ENCODE measurements around the gene CLTC. TPM values are rescaled to one million over a fixed set of nuclear protein-coding genes. Genes with fewer than 3 reads are reported as not detected.

The CLTC gene
- total and polyA plus RNA-seq, 2 experiments from 2014 or later: 107 to 344 TPM

GRCh38 chr17:59627274-59627673 is 7.6 kb downstream of the CLTC start:
- Histone ChIP-seq H3K36me3 (ENCODE audit: insufficient read depth) (no peaks in the 10 kb centered on the region), H3K4me3 (no peak overlapping the region), H3K27me3 (ENCODE audit: insufficient read depth) (no peaks in the 10 kb centered on the region), H3K4me2 (no peak overlapping the region), H3K9me2 (ENCODE audit: insufficient read depth) (no peaks in the 10 kb centered on the region), H3K79me2 (replicated peaks; ENCODE audit: insufficient read depth) (peaks cover 100% of the 10 kb centered on the region), H2AFZ (no peak overlapping the region), H4K20me1 (replicated peaks; ENCODE audit: insufficient read depth) (peaks cover 84% of the 10 kb centered on the region), H3K27ac (ENCODE audit: low read depth) (no peak overlapping the region), H3F3A (replicated peaks; ENCODE audit: low read depth) (no peaks in the 10 kb centered on the region), H3K4me1 (ENCODE audit: insufficient read depth) (peaks cover 8% of the 10 kb centered on the region; the same call in 1 of the 2 replicates)
- H3K4me3 Mint-ChIP-seq: no peak overlapping the region
- TF ChIP-seq ZNF331 (CRISPR knock-in tag; IDR thresholded peaks at IDR 0.05; ENCODE audit: low read depth) (no peak), EZH2 (IDR thresholded peaks at IDR 0.05; ENCODE audit: low read depth, unreplicated experiment) (no peak), CTCF (conservative IDR thresholded peaks at IDR 0.05; ENCODE audit: low read depth in 2 of 2) (no peak), JUNB (IDR thresholded peaks at IDR 0.05; ENCODE audit: unreplicated experiment) (no peak)
- H3K27ac Mint-ChIP-seq: no peak overlapping the region
- H3K9me3 Mint-ChIP-seq: no peaks in the 10 kb centered on the region
- peaks cover 2% of the 10 kb centered on the region for H3K27me3 Mint-ChIP-seq (ENCODE audit: insufficient read depth, low read depth, poor library complexity)
- ATAC-seq: no peak
- no peak for DNase-seq (ENCODE audit: low spot score)
- peaks cover 16% of the 10 kb centered on the region for H3K4me1 Mint-ChIP-seq
- H3K36me3 Mint-ChIP-seq (ENCODE audit: low read depth): peaks cover 26% of the 10 kb centered on the region; the same call in 2 of the 3 replicates

DNA sequence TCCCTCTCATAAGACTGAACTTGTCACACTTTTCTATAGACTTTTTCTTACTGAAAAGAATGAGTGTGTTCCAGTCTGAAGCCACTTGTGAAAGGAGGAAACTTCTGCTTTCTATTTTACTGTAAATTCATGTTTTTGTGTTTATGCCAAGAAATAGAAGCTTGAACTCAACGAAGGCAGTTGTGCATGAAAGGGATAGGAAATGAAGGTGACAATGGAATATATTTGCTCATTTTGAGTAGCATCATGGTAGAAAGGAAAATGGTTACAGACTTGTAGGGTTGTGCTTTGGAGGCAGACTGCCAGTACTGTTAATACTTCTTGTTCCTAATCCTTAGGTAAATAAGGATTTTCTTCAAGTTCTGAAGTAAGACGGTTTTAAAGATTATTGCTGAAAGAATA is 8.1 kb downstream of the CLTC start:
- Mint-ChIP-seq H3K27ac (no peak overlapping the region), H3K9me3 (no peaks in the 10 kb centered on the region), H3K4me3 (no peak overlapping the region), H3K4me1 (peaks cover 15% of the 10 kb centered on the region), H3K36me3 (ENCODE audit: low read depth) (peaks cover 26% of the 10 kb centered on the region; the same call in 2 of the 3 replicates), H3K27me3 (ENCODE audit: insufficient read depth, low read depth, poor library complexity) (no peaks in the 10 kb centered on the region)
- H3K4me3 ChIP-seq: no peak overlapping the region
- H3K27me3 ChIP-seq (ENCODE audit: insufficient read depth): no peaks in the 10 kb centered on the region
- 0 out of 2 replicates have a peak, but pooled peaks cover 4% of the 10 kb centered on the region for H3K4me1 ChIP-seq (ENCODE audit: insufficient read depth)
- no peak overlapping the region for H2AFZ ChIP-seq
- H3K27ac ChIP-seq (ENCODE audit: low read depth): no peak overlapping the region
- H4K20me1 ChIP-seq (replicated peaks; ENCODE audit: insufficient read depth): peaks cover 82% of the 10 kb centered on the region
- H3K9me2 ChIP-seq (ENCODE audit: insufficient read depth): no peaks in the 10 kb centered on the region
- peaks cover 100% of the 10 kb centered on the region for H3K79me2 ChIP-seq (replicated peaks; ENCODE audit: insufficient read depth)
- no peak for ATAC-seq
- no peaks in the 10 kb centered on the region for H3F3A ChIP-seq (replicated peaks; ENCODE audit: low read depth)
- H3K36me3 ChIP-seq (ENCODE audit: insufficient read depth): no peaks in the 10 kb centered on the region
- no peak overlapping the region for H3K4me2 ChIP-seq
- DNase-seq (ENCODE audit: low spot score): no peak
- TF ChIP-seq JUNB (IDR thresholded peaks at IDR 0.05; ENCODE audit: unreplicated experiment) (no peak), ZNF114 (CRISPR knock-in tag; IDR thresholded peaks at IDR 0.05) (no peak), CREB1 (CRISPR knock-in tag; IDR thresholded peaks at IDR 0.05; ENCODE audit: low read depth) (no peak), CTCF (conservative IDR thresholded peaks at IDR 0.05; ENCODE audit: low read depth in 2 of 2) (no peak), ETS1 (IDR thresholded peaks at IDR 0.05) (no peak), STAT1 (IDR thresholded peaks at IDR 0.05; ENCODE audit: unreplicated experiment) (no peak), EZH2 (IDR thresholded peaks at IDR 0.05; ENCODE audit: low read depth, unreplicated experiment) (no peak), ZNF331 (CRISPR knock-in tag; IDR thresholded peaks at IDR 0.05; ENCODE audit: low read depth) (no peak), POLR2AphosphoS5 (IDR thresholded peaks at IDR 0.05; ENCODE audit: low read depth) (no peak), NANOG (IDR thresholded peaks at IDR 0.05; ENCODE audit: borderline replicate concordance) (no peak)
- TF ChIP-seq, protein P1, sequence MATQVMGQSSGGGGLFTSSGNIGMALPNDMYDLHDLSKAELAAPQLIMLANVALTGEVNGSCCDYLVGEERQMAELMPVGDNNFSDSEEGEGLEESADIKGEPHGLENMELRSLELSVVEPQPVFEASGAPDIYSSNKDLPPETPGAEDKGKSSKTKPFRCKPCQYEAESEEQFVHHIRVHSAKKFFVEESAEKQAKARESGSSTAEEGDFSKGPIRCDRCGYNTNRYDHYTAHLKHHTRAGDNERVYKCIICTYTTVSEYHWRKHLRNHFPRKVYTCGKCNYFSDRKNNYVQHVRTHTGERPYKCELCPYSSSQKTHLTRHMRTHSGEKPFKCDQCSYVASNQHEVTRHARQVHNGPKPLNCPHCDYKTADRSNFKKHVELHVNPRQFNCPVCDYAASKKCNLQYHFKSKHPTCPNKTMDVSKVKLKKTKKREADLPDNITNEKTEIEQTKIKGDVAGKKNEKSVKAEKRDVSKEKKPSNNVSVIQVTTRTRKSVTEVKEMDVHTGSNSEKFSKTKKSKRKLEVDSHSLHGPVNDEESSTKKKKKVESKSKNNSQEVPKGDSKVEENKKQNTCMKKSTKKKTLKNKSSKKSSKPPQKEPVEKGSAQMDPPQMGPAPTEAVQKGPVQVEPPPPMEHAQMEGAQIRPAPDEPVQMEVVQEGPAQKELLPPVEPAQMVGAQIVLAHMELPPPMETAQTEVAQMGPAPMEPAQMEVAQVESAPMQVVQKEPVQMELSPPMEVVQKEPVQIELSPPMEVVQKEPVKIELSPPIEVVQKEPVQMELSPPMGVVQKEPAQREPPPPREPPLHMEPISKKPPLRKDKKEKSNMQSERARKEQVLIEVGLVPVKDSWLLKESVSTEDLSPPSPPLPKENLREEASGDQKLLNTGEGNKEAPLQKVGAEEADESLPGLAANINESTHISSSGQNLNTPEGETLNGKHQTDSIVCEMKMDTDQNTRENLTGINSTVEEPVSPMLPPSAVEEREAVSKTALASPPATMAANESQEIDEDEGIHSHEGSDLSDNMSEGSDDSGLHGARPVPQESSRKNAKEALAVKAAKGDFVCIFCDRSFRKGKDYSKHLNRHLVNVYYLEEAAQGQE (IDR thresholded peaks at IDR 0.05; ENCODE audit: unreplicated experiment): no peak
